Activated CD8-positive, alpha-beta T cell treated with anti-CD3 and anti-CD28 coated beads for 36 hours (primary cell): Measurements from ENCODE around the gene ATP2A3. TPM values are rescaled to one million over a fixed set of nuclear protein-coding genes. Genes with fewer than 3 reads are reported as not detected.

ENCODE experiments used
- ATAC-seq: fragments of 200-7000 bp; cut with Tn5 transposase; one replicate; pipeline ENCODE4 v1.10.0; 2021; ENCODE audit warnings: mild to moderate bottlenecking, moderate library complexity
- CTCF ChIA-PET: fragments of 350-600 bp; sonication (Branson Sonifier 250); formaldehyde crosslinking; loops from one replicate; lab custom pipeline; 2021; ENCODE audit warnings: antibody characterized with exemption; lab: Charles Lee
- POLR2A ChIA-PET: fragments of 350-600 bp; sonication (Branson Sonifier 250); formaldehyde crosslinking; loops from one replicate; lab custom pipeline; 2021; ENCODE audit warnings: antibody characterized with exemption; lab: Charles Lee
- DNase-seq: peaks from one replicate; pipeline ENCODE4 v3.0.0-alpha.2; 2020
- H3K27ac Mint-ChIP-seq: one replicate; pipeline ENCODE4 v1.8.0; 2021; ENCODE audit warnings: mild to moderate bottlenecking, mixed read lengths
- H3K27me3 Mint-ChIP-seq: one replicate; pipeline ENCODE4 v1.8.0; 2021; ENCODE audit warnings: mixed read lengths
- H3K36me3 Mint-ChIP-seq: one replicate; pipeline ENCODE4 v1.8.0; 2021; ENCODE audit warnings: low read depth, mixed read lengths
- H3K4me1 Mint-ChIP-seq: one replicate; pipeline ENCODE4 v1.8.0; 2021; ENCODE audit warnings: low read depth, mixed read lengths
- H3K4me3 Mint-ChIP-seq: one replicate; pipeline ENCODE4 v1.8.0; 2021; ENCODE audit warnings: mild to moderate bottlenecking, moderate library complexity, mixed read lengths
- H3K9me3 Mint-ChIP-seq: one replicate; pipeline ENCODE4 v1.8.0; 2021; ENCODE audit warnings: mixed read lengths
- intact Hi-C: fragments of 100-400 bp; cut with micrococcal nuclease; formaldehyde crosslinking; loops from one replicate; pipeline ENCODE4 v1.10.0; 2022
- total RNA-seq, 2 experiments: library from RNA; stranded (reverse); gene quantifications; one replicate each; pipeline ENCODE4 v1.2.3, GENCODE V29; 2021
- TF ChIP-seq, protein P1 (sequence below): fragments of 200-600 bp; IDR thresholded peaks from one replicate; pipeline ENCODE4 v1.8.0; 2022; ENCODE audit warnings: antibody characterized with exemption, mild to moderate bottlenecking

ATP2A3 gene
- total RNA-seq, 2 experiments from 2014 or later: 113 to 117 TPM

DNA sequence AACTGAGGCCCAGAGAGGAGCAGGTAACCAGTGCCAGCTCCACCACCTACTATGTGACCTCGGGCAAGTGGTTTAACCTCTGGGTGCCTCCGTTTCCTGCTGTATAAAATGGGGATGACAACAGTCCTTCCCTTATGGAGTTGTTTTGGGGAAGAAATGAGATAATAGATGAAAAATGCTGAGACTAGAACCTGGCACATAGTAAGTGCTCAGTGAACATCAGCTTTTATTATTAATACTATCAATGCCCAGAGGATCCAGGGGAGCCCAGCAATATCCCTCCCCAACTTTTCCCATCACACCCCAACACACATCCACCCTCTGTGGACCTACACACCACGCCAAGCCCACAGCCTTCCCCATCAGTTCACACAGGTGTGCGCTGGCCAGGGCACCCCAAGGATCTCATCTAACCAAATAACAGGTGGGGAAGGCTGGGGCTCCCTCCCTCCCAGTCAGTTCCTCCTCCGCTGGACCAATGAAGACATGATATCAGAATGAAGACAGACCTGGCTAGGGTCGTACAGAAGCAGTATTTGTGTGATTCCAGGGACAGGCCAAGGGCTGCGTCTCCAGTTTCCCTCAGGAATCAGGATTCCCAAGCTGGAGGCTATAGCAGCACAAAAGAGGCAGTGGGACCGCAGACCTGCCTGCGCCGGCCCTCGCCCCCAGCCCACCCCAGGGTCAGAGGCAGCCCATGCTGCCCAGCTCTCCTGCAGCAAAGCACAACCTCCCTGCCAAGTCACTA is 1.8 kb downstream of the ATP2A3 start:
- H3K4me1 Mint-ChIP-seq: peaks cover 54% of the 10 kb centered on the region
- H3K36me3 Mint-ChIP-seq: peaks cover 4% of the 10 kb centered on the region
- H3K9me3 Mint-ChIP-seq: no peaks in the 10 kb centered on the region
- ChIA-PET POLR2A (interaction anchor here (0.6 to 2.0 kb wide), 5 partner anchors 10 to 66 kb away, joined by 3 to 5 read pairs (median 4); no protein-coding TSS in a partner anchor), CTCF (interaction anchor here (0.7 to 3.9 kb wide), 3 partner anchors 42 to 49 kb away, joined by 3 to 27 read pairs (median 8); no protein-coding TSS in a partner anchor)
- DNase-seq (no peak), ATAC-seq (no peak)
- no peaks in the 10 kb centered on the region for H3K27me3 Mint-ChIP-seq
- intact Hi-C loops: loop anchor here (2.0 to 5.0 kb wide), 2 partner anchors 40 to 48 kb away; no protein-coding TSS in a partner anchor
- peak overlapping the region; percentile 66 for H3K27ac Mint-ChIP-seq
- TF ChIP-seq, protein P1, sequence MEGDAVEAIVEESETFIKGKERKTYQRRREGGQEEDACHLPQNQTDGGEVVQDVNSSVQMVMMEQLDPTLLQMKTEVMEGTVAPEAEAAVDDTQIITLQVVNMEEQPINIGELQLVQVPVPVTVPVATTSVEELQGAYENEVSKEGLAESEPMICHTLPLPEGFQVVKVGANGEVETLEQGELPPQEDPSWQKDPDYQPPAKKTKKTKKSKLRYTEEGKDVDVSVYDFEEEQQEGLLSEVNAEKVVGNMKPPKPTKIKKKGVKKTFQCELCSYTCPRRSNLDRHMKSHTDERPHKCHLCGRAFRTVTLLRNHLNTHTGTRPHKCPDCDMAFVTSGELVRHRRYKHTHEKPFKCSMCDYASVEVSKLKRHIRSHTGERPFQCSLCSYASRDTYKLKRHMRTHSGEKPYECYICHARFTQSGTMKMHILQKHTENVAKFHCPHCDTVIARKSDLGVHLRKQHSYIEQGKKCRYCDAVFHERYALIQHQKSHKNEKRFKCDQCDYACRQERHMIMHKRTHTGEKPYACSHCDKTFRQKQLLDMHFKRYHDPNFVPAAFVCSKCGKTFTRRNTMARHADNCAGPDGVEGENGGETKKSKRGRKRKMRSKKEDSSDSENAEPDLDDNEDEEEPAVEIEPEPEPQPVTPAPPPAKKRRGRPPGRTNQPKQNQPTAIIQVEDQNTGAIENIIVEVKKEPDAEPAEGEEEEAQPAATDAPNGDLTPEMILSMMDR: no peak
- peak overlapping the region; percentile 84 for H3K4me3 Mint-ChIP-seq

DNA sequence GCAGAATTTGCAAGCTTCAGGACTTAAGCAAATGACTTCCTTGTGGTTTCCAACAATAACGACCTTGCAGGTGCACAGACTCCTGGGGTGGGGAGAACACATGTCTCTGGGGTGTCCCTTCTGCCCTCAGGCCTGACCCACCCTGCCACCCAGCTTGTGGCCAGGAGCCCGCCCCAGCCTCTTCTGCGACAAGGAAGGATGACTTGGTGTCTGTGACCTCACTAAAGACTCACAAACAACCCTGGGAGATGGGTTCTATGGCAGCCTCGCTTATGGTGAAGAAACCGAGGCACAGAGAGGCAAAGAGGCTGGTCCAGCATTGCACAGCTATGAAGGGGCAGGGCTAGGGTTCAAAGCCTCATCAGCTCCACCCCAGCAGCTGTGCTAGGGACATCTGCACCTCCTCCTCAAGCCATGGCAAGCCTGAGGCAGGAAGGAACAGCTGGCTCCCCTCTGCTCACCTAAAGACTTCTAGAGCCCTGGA is 2.6 kb downstream of the ATP2A3 start:
- CTCF ChIA-PET: interaction anchor here (0.9 to 2.8 kb wide), 3 partner anchors 9 to 50 kb away, joined by 3 to 8 read pairs (median 3); no protein-coding TSS in a partner anchor
- TF ChIP-seq, protein P1: no peak
- peaks cover 7% of the 10 kb centered on the region for H3K36me3 Mint-ChIP-seq
- DNase-seq: peak; percentile 65
- no peaks in the 10 kb centered on the region for H3K9me3 Mint-ChIP-seq
- POLR2A ChIA-PET: interaction anchor here (1.0 to 2.0 kb wide), 3 partner anchors 18 to 50 kb away, joined by 3 to 5 read pairs (median 4); no protein-coding TSS in a partner anchor
- peaks cover 62% of the 10 kb centered on the region for H3K4me1 Mint-ChIP-seq
- H3K27me3 Mint-ChIP-seq: no peaks in the 10 kb centered on the region
- ATAC-seq: peak; percentile 19
- H3K4me3 Mint-ChIP-seq: peak overlapping the region; percentile 84
- intact Hi-C loops: loop anchor here (2.0 to 5.0 kb wide), 2 partner anchors 41 to 47 kb away; no protein-coding TSS in a partner anchor
- peak overlapping the region; percentile 66 for H3K27ac Mint-ChIP-seq

DNA sequence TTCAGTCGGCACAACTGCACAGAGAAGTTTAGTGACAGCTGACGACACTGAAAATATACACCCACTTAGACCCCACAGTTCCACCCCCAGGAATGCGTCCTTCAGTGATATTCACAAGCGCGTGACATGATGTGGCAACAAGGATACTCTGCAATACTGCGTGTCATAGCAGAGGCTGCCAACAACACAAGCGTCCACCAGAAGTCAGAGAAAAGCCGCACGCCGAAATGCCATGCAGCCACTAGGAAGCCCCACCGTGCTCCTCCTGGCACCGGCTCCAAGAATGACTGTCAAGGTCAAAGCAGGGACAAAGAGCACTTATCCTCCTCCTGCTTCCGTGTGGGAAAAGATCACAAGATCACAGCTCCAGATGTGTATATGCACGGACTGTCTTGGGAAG is 3.5 kb downstream of the ATP2A3 start:
- H3K4me1 Mint-ChIP-seq: peaks cover 67% of the 10 kb centered on the region
- H3K4me3 Mint-ChIP-seq: peak overlapping the region; percentile 17
- no peak for DNase-seq
- peaks cover 8% of the 10 kb centered on the region for H3K36me3 Mint-ChIP-seq
- ChIA-PET POLR2A (interaction anchor here (1.1 to 1.6 kb wide), 3 partner anchors 18 to 215 kb away, joined by 3 read pairs; no protein-coding TSS in a partner anchor), CTCF (interaction anchor here (0.8 to 2.8 kb wide), 4 partner anchors 43 to 114 kb away, joined by 3 to 9 read pairs (median 6); no protein-coding TSS in a partner anchor)
- intact Hi-C loops: loop anchor here (5.0 kb wide), 1 partner anchor 42 kb away; no protein-coding TSS in a partner anchor
- TF ChIP-seq, protein P1: no peak
- H3K9me3 Mint-ChIP-seq: no peaks in the 10 kb centered on the region
- H3K27me3 Mint-ChIP-seq: no peaks in the 10 kb centered on the region
- H3K27ac Mint-ChIP-seq: peak overlapping the region; percentile 52
- no peak for ATAC-seq

DNA sequence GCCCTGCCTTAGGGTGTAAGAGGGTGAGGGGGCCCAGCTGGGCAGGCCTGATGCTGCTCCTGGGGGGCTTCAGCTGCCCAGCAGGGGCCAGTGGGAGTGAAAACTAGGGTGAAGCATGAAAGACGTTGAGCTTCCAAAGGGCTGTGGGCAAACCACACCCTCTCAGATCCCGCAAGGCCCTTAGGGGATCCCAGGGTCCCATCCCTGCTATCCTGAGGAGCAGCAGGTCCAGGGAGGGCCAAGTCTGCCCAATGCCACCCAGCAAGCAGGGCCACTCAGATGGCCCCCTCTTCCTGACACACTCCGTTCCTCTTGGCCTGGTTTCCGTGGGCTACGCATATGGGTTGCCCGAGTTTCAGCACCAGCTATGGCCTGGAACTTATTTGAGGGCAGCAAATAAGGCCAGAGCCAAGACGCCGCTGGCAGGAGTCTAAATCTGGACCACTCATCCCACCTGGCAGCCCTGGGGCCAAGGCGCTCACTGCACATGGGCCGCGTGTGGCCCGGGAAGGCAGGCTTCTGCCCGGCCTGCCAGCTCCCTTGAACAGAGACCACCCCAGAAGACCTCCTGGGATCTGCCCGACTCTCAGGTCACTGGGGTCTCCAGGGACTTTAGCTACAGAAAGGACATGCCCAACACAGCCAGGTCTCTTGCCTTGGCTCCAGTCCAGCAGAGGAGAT is 4.2 kb downstream of the ATP2A3 start:
- POLR2A ChIA-PET: interaction anchor here (0.8 to 1.6 kb wide), 4 partner anchors 17 to 216 kb away, joined by 3 to 4 read pairs (median 3); no protein-coding TSS in a partner anchor
- H3K27me3 Mint-ChIP-seq: no peaks in the 10 kb centered on the region
- intact Hi-C loops: loop anchor here (5.0 kb wide), 1 partner anchor 42 kb away; no protein-coding TSS in a partner anchor
- H3K4me3 Mint-ChIP-seq: peak overlapping the region; percentile 17
- no peak for ATAC-seq
- H3K36me3 Mint-ChIP-seq: peaks cover 8% of the 10 kb centered on the region
- CTCF ChIA-PET: interaction anchor here (0.7 to 2.8 kb wide), 5 partner anchors 44 to 222 kb away, joined by 3 to 9 read pairs (median 4); partner anchors contain the start of gene NCBP3
- no peaks in the 10 kb centered on the region for H3K9me3 Mint-ChIP-seq
- DNase-seq: no peak
- H3K27ac Mint-ChIP-seq: peak overlapping the region; percentile 65
- TF ChIP-seq, protein P1: no peak
- peaks cover 61% of the 10 kb centered on the region for H3K4me1 Mint-ChIP-seq
